Measurements from ENCODE around the gene UBAC2. TPM values are rescaled to one million over a fixed set of nuclear protein-coding genes. Genes with fewer than 3 reads are reported as not detected.

UBAC2 gene
- total and polyA plus RNA-seq, 2 of the 4 experiments (the other 2 are of a cell fraction) = 20.8 to 36.3 TPM

DNA sequence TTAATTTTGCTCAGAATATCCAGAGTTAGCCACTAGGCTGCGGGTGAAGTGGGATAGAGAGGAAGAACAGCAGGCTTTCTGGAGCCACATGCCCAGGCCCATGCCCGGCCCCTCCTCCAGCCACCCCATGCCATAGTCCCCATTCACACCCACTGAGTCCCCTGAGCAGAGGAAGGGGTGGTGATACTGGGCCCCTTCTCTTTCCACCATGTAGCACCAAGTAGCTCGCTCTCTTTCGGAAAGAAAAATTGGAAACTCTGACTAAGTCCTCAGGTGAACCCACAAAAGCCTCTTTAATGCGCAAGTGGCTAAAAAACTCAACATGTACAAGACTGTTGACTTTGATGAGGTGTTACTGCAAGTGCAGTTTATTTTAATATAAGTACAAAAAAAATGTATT is 183.3 kb downstream of the UBAC2 start:
- no peak for DNase-seq
- no peaks in the 10 kb centered on the region for H3K27me3 ChIP-seq (ENCODE audit: control insufficient read depth, insufficient read depth, low read length)
- no peak overlapping the region for H4K5ac ChIP-seq (ENCODE audit: low read depth, low read length)
- TF ChIP-seq BHLHE40 (IDR thresholded peaks at IDR 0.05; ENCODE audit: low read depth, low read length) = no peak
- TF ChIP-seq, protein P1, sequence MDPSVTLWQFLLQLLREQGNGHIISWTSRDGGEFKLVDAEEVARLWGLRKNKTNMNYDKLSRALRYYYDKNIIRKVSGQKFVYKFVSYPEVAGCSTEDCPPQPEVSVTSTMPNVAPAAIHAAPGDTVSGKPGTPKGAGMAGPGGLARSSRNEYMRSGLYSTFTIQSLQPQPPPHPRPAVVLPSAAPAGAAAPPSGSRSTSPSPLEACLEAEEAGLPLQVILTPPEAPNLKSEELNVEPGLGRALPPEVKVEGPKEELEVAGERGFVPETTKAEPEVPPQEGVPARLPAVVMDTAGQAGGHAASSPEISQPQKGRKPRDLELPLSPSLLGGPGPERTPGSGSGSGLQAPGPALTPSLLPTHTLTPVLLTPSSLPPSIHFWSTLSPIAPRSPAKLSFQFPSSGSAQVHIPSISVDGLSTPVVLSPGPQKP (IDR thresholded peaks at IDR 0.05; ENCODE audit: borderline replicate concordance, low read depth, low read length) = no peak
- H3K4me3 ChIP-seq (ENCODE audit: insufficient read depth, low read depth, low read length) = no peak overlapping the region
- no peak overlapping the region for H3K14ac ChIP-seq (replicated peaks; ENCODE audit: low read depth, low read length)
- no peak overlapping the region for H3K56ac ChIP-seq (ENCODE audit: extremely low read depth, insufficient read depth, low read length)
- no peak overlapping the region for H4K8ac ChIP-seq (ENCODE audit: low read depth in 2 of 2, low read length in 2 of 2)
- no peak overlapping the region for H2AFZ ChIP-seq (replicated peaks; ENCODE audit: low read length, poor library complexity)
- no peak overlapping the region for H2BK20ac ChIP-seq (ENCODE audit: low read depth, low read length)
- no peaks in the 10 kb centered on the region; a peak in 1 of 4 replicates for H3K79me1 ChIP-seq (ENCODE audit: low read depth in 1 of 2, low read length in 2 of 2)
- peaks cover 6% of the 10 kb centered on the region; the same call in 1 of the 2 replicates for H3K9me1 ChIP-seq (ENCODE audit: insufficient read depth, low read length)
- H3K36me3 ChIP-seq (ENCODE audit: control insufficient read depth, insufficient read depth, low read length) = peaks cover 7% of the 10 kb centered on the region
- POLR2A ChIA-PET (ENCODE audit: unreplicated experiment) = no interaction called here
- no peak overlapping the region for H2BK120ac ChIP-seq (ENCODE audit: low read depth, low read length)
- no peak overlapping the region for H2AK9ac ChIP-seq (replicated peaks; ENCODE audit: low read depth, low read length, poor library complexity)
- dilution Hi-C loops (cut with HindIII; ENCODE audit: low sequenced_read_pairs, unreplicated experiment) = no loop called here
- H3K9ac ChIP-seq (ENCODE audit: low read depth, low read length) = no peak overlapping the region
- in situ Hi-C loops (cut with MboI; ENCODE audit: low sequenced_read_pairs) = no loop called here
- no peak overlapping the region for H2BK15ac ChIP-seq (ENCODE audit: low read depth, low read length)
- CTCF ChIA-PET = no interaction called here
- intact Hi-C loops (cut with micrococcal nuclease) = no loop called here
- H4K20me1 ChIP-seq (ENCODE audit: insufficient read depth, low read length) = peaks cover 4% of the 10 kb centered on the region; the same call in 1 of the 2 replicates
- H3K9me3 ChIP-seq (ENCODE audit: control insufficient read depth, insufficient read depth, low read length) = no peaks in the 10 kb centered on the region
- no peak overlapping the region for H4K91ac ChIP-seq (ENCODE audit: insufficient read depth, low read depth, low read length)
- no peak overlapping the region for H2BK5ac ChIP-seq (ENCODE audit: low read depth, low read length, poor library complexity, severe bottlenecking)
- no peak overlapping the region for H3K4ac ChIP-seq (ENCODE audit: low read depth, low read length)
- no TSS peak for BruUV-seq (replicated peaks)
- no peak overlapping the region for H3K18ac ChIP-seq (ENCODE audit: low read depth, low read length)
- no peak for ATAC-seq (ENCODE audit: low read depth)
- H3K27ac ChIP-seq (ENCODE audit: insufficient read depth, low read length) = no peak overlapping the region
- H3K4me2 ChIP-seq (ENCODE audit: low read depth, low read length) = no peak overlapping the region
- H2AK5ac ChIP-seq (ENCODE audit: low read depth, low read length) = no peak overlapping the region
- H3K4me1 ChIP-seq (ENCODE audit: control insufficient read depth, insufficient read depth, low read length) = no peaks in the 10 kb centered on the region
- no peak overlapping the region for H3K23ac ChIP-seq (ENCODE audit: low read depth, low read length)
- WGBS, 2 experiments (ENCODE audit: extremely low coverage in 2 of 2, insufficient read length in 1 of 2) = no CpG with 5 or more reads among the region's 5 CpGs

Data from IMR-90 (cell line).